Activated CD8-positive, alpha-beta memory T cell treated with anti-CD3 and anti-CD28 coated beads, Interleukin-2, amount 50 U/mL, for 24 hours (primary cell): ENCODE results near the gene HAT1.
"Not testable (repeated sequence)": the region's sequence is repeated elsewhere in the genome, so short reads cannot be mapped to it uniquely, and the experiment has no call there.

Experiments used
- DNase-seq: peaks from one replicate; pipeline ENCODE4 v3.0.0-alpha.2; 2020; ENCODE audit errors: extremely low read depth

The HAT1 gene

GRCh38 chr2:171972329-171972982, 50.2 kb downstream of the HAT1 start:
- DNase-seq: no peak

GRCh38 chr2:171979103-171979502, 56.8 kb downstream of the HAT1 start:
- DNase-seq: no peak

GRCh38 chr2:171983924-171984323, 61.7 kb downstream of the HAT1 start:
- DNase-seq: not testable (repeated sequence)

- DNase-seq: no peak
Observed at GRCh38 chr2:171985076-171985475, 62.8 kb downstream of the HAT1 start.

GRCh38 chr2:171986778-171987177, 64.5 kb downstream of the HAT1 start:
- DNase-seq: no peak

GRCh38 chr2:171991027-171991426, 68.8 kb downstream of the HAT1 start:
- DNase-seq: no peak

GRCh38 chr2:171995586-171995985, 73.3 kb downstream of the HAT1 start:
- no peak for DNase-seq

GRCh38 chr2:171996021-171996420, 73.8 kb downstream of the HAT1 start:
- no peak for DNase-seq

GRCh38 chr2:171997031-171997430, 74.8 kb downstream of the HAT1 start:
- not testable (repeated sequence) for DNase-seq

- no peak for DNase-seq
Observed at GRCh38 chr2:171999161-171999560, 76.9 kb downstream of the HAT1 start.

- DNase-seq: peak; percentile 66
Observed at GRCh38 chr2:171999604-172000469, 77.6 kb downstream of the HAT1 start, which contains the start of gene METAP1D. Gene METAP1D (plus strand): TSS chr2:171999953. CDS start chr2:171999970, 17 bp downstream.

- no peak for DNase-seq
Observed at GRCh38 chr2:172000696-172001361, 78.6 kb downstream of the HAT1 start.

- no peak for DNase-seq
Observed at GRCh38 chr2:172007372-172007771, 85.1 kb downstream of the HAT1 start.

GRCh38 chr2:172009823-172010222, 87.6 kb downstream of the HAT1 start:
- DNase-seq: no peak

GRCh38 chr2:172011812-172012575, 89.7 kb downstream of the HAT1 start:
- no peak for DNase-seq

- DNase-seq: no peak
Observed at GRCh38 chr2:172012677-172013391, 90.6 kb downstream of the HAT1 start.

GRCh38 chr2:172013396-172013795, 91.1 kb downstream of the HAT1 start:
- no peak for DNase-seq

GRCh38 chr2:172021074-172021931, 99.0 kb downstream of the HAT1 start:
- no peak for DNase-seq

- no peak for DNase-seq
Observed at GRCh38 chr2:172021955-172022354, 99.7 kb downstream of the HAT1 start.

GRCh38 chr2:172031536-172031935, 109.3 kb downstream of the HAT1 start:
- DNase-seq: no peak
